OCI-LY3 (cell line): ENCODE measurements around the gene DDX41.

ENCODE experiments used
- CTCF ChIP-seq: fragments of 200-600, 300-600 bp; sonication (generic); IDR thresholded peaks from 2 replicates; pipeline ENCODE4 v1.5.1; 2014; ENCODE audit warnings: antibody characterized with exemption, low read length, low read depth
- EZH2phosphoT487 ChIP-seq: fragments of 200-600 bp; shearing (Covaris generic); IDR thresholded peaks from 2 replicates; pipeline ENCODE4 v1.6.1; 2018; ENCODE audit warnings: antibody characterized with exemption, mixed run types, low read depth

- no peak for TF ChIP-seq CTCF
- TF ChIP-seq EZH2phosphoT487, result no peak
Measured at GRCh38 chr5:177473443-177474001, 43.2 kb downstream of the DDX41 start, which contains the start of gene DBN1.
